ENCODE data around the gene SUCO. TPM values are rescaled to one million over a fixed set of nuclear protein-coding genes. Genes with fewer than 3 reads are reported as not detected.

The SUCO gene
- total and polyA plus RNA-seq, 12 donors, result 14.0 to 108 (median 34.4) TPM

GRCh38 chr1:172547071-172547470 is 14.1 kb downstream of the SUCO start:
- intact Hi-C loops (cut with DNase I), result no loop called here
- 82 to 86% (median 84%) methylated on average over 3 of the region's 3 CpGs for WGBS, 4 donors

GRCh38 chr1:172549621-172550280 is 16.8 kb downstream of the SUCO start:
- H3K36me3 ChIP-seq (replicated peaks in 1 of 2), result no peaks in the 10 kb centered on the region
- H3K4me1 ChIP-seq (replicated peaks in 1 of 2), result peaks cover 11 to 45% of the 10 kb centered on the region in 2 donors
- no peak overlapping the region for H3K27ac ChIP-seq
- H3K9me3 ChIP-seq (replicated peaks in 1 of 3), result no peaks in the 10 kb centered on the region
- no peak for DNase-seq
- H3K4me3 ChIP-seq, result no peak overlapping the region
- 27 to 68% (median 59%) methylated on average over 2 of the region's 2 CpGs for WGBS, 4 donors
- intact Hi-C loops (cut with DNase I), result no loop called here
- H3K27me3 ChIP-seq, result no peaks in the 10 kb centered on the region
- TF ChIP-seq CTCF (IDR thresholded peaks at IDR 0.05), result no peak
- TF ChIP-seq POLR2A (IDR thresholded peaks at IDR 0.05), result no peak

More at GRCh38 chr1:172547071-172547470, 14.1 kb downstream of the SUCO start:
- Histone ChIP-seq H3K9me3 (replicated peaks in 1 of 3) (no peaks in the 10 kb centered on the region), H3K27ac (no peak overlapping the region), H3K36me3 (replicated peaks in 1 of 2) (no peaks in the 10 kb centered on the region), H3K4me3 (no peak overlapping the region), H3K4me1 (replicated peaks in 1 of 2) (peaks cover 11 to 56% of the 10 kb centered on the region in 2 donors), H3K27me3 (no peaks in the 10 kb centered on the region)
- TF ChIP-seq POLR2A (IDR thresholded peaks at IDR 0.05) (no peak), CTCF (IDR thresholded peaks at IDR 0.05) (no peak)
- DNase-seq, result no peak

- TF ChIP-seq POLR2A (IDR thresholded peaks at IDR 0.05), result no peak
- no peak for TF ChIP-seq CTCF (IDR thresholded peaks at IDR 0.05)
- H3K36me3 ChIP-seq (replicated peaks in 1 of 2), result peaks cover 0 to 4% of the 10 kb centered on the region in 2 donors
- H3K27ac ChIP-seq, result no peak overlapping the region
- H3K4me3 ChIP-seq, result no peak overlapping the region
- no peak for DNase-seq
- 94 to 98% (median 95%) methylated on average over 6 of the region's 6 CpGs for WGBS, 4 donors
- intact Hi-C loops (cut with DNase I), result no loop called here
- H3K27me3 ChIP-seq, result no peaks in the 10 kb centered on the region
- H3K9me3 ChIP-seq (replicated peaks in 1 of 3), result no peaks in the 10 kb centered on the region
- H3K4me1 ChIP-seq (replicated peaks in 1 of 2), result peaks cover 11 to 38% of the 10 kb centered on the region in 2 donors
Observed at GRCh38 chr1:172551279-172551678, 18.3 kb downstream of the SUCO start.

- Histone ChIP-seq H3K27ac (no peak overlapping the region), H3K4me1 (replicated peaks in 1 of 2) (peaks cover 5 to 6% of the 10 kb centered on the region in 2 donors), H3K9me3 (replicated peaks in 1 of 3) (no peaks in the 10 kb centered on the region), H3K27me3 (no peaks in the 10 kb centered on the region), H3K4me3 (no peak overlapping the region), H3K36me3 (replicated peaks in 1 of 2) (peaks cover 4 to 14% of the 10 kb centered on the region in 2 donors)
- no peak for DNase-seq
- intact Hi-C loops (cut with DNase I), result no loop called here
- WGBS, 4 donors, result 97 to 98% (median 97%) methylated on average over 4 of the region's 4 CpGs
- TF ChIP-seq POLR2A (IDR thresholded peaks at IDR 0.05) (no peak), CTCF (IDR thresholded peaks at IDR 0.05) (no peak)
Observed at GRCh38 chr1:172554915-172555314, 22.0 kb downstream of the SUCO start.
